ENCODE results near the gene CCDC51.
"Not testable (repeated sequence)": the region's sequence is repeated elsewhere in the genome, so short reads cannot be mapped to it uniquely, and the experiment has no call there.

The CCDC51 gene

GRCh38 chr3:48404440-48405342 is 35.2 kb downstream of the CCDC51 start:
- no peak for DNase-seq

- DNase-seq, result no peak
Measured at GRCh38 chr3:48403533-48404439, 36.1 kb downstream of the CCDC51 start.

- DNase-seq, result no peak
Measured at GRCh38 chr3:48402907-48403306, 37.0 kb downstream of the CCDC51 start.

GRCh38 chr3:48402281-48402732 is 37.6 kb downstream of the CCDC51 start:
- DNase-seq, result no peak

GRCh38 chr3:48401434-48401901 is 38.5 kb downstream of the CCDC51 start:
- DNase-seq, result not testable (repeated sequence)

- peak; percentile 84 for DNase-seq
Measured at GRCh38 chr3:48400824-48401433, 39.0 kb downstream of the CCDC51 start.

GRCh38 chr3:48399387-48400172 is 40.3 kb downstream of the CCDC51 start:
- DNase-seq, result no peak

GRCh38 chr3:48398701-48399386 is 41.1 kb downstream of the CCDC51 start:
- no peak for DNase-seq

GRCh38 chr3:48397767-48398681 is 41.9 kb downstream of the CCDC51 start:
- no peak for DNase-seq

- DNase-seq, result no peak
Measured at GRCh38 chr3:48395714-48396113, 44.2 kb downstream of the CCDC51 start.

GRCh38 chr3:48394391-48394790 is 45.5 kb downstream of the CCDC51 start:
- DNase-seq, result no peak

- no peak for DNase-seq
Measured at GRCh38 chr3:48388966-48389365, 51.0 kb downstream of the CCDC51 start.

GRCh38 chr3:48387634-48388033 is 52.3 kb downstream of the CCDC51 start:
- no peak for DNase-seq

All from CD4-positive, alpha-beta T cell treated with Interleukin-10 for 1 hour (primary cell).